SK-N-SH treated with all-trans-retinoic acid at 6 μM for 48 hours (cell line): ENCODE measurements around the gene RESP18.

Experiments used
- GLIS3 ChIP-seq: fragments of 250-450 bp; sonication (Bioruptor Pico); IDR thresholded peaks from 2 replicates; pipeline ENCODE4 v1.5.0; 2020; ENCODE audit warnings: mild to moderate bottlenecking, moderate library complexity
- ISL1 ChIP-seq: fragments of 250-450 bp; sonication (Bioruptor Pico); IDR thresholded peaks from 2 replicates; pipeline ENCODE4 v2.1.2; 2022; ENCODE audit warnings: mild to moderate bottlenecking, moderate library complexity
- TCF4 ChIP-seq: fragments of 250-450 bp; sonication (Bioruptor Pico); IDR thresholded peaks from 2 replicates; pipeline ENCODE4 v1.8.0; 2021; ENCODE audit warnings: mild to moderate bottlenecking, moderate library complexity, borderline replicate concordance
- ZFP3 ChIP-seq: fragments of 250-450 bp; sonication (Bioruptor Pico); IDR thresholded peaks from 2 replicates; pipeline ENCODE4 v1.5.0; 2020; ENCODE audit warnings: mild to moderate bottlenecking, moderate library complexity
- ZFP30 ChIP-seq: fragments of 450-650 bp; formaldehyde crosslinking; IDR thresholded peaks from 2 replicates; pipeline ENCODE4 v1.5.0; 2022; ENCODE audit warnings: mild to moderate bottlenecking, moderate library complexity
- ZNF565 ChIP-seq: fragments of 450-650 bp; formaldehyde crosslinking; conservative IDR thresholded peaks from 2 replicates; pipeline ENCODE4 v1.5.0; 2020; ENCODE audit warnings: low read depth, mild to moderate bottlenecking, moderate library complexity
- ZNF70 ChIP-seq: fragments of 450-650 bp; formaldehyde crosslinking; IDR thresholded peaks from 2 replicates; pipeline ENCODE4 v1.5.0; 2020; ENCODE audit warnings: mild to moderate bottlenecking, moderate library complexity
- ZNF8 ChIP-seq: fragments of 450-650 bp; formaldehyde crosslinking; IDR thresholded peaks from 2 replicates; pipeline ENCODE4 v1.5.0; 2020; ENCODE audit warnings: mild to moderate bottlenecking, moderate library complexity
- TF ChIP-seq, protein P1 (sequence below): fragments of 250-450 bp; sonication (Bioruptor Pico); IDR thresholded peaks from 2 replicates; pipeline ENCODE4 v1.5.1; 2021; ENCODE audit warnings: mild to moderate bottlenecking, moderate library complexity
- TF ChIP-seq, protein P2 (sequence below): fragments of 250-450 bp; sonication (Bioruptor Pico); IDR thresholded peaks from 2 replicates; pipeline ENCODE4 v1.8.0; 2020; ENCODE audit warnings: mild to moderate bottlenecking, moderate library complexity, borderline replicate concordance
- TF ChIP-seq, protein P3 (sequence below): fragments of 250-450 bp; sonication (Bioruptor Pico); IDR thresholded peaks from 2 replicates; pipeline ENCODE4 v1.5.1; 2020; ENCODE audit warnings: low read depth, mild to moderate bottlenecking, moderate library complexity
- TF ChIP-seq, protein P4 (sequence below): fragments of 250-450 bp; sonication (Bioruptor Pico); IDR thresholded peaks from 2 replicates; pipeline ENCODE4 v1.8.0; 2021; ENCODE audit warnings: low read depth, mild to moderate bottlenecking, moderate library complexity, borderline replicate concordance

DNA sequence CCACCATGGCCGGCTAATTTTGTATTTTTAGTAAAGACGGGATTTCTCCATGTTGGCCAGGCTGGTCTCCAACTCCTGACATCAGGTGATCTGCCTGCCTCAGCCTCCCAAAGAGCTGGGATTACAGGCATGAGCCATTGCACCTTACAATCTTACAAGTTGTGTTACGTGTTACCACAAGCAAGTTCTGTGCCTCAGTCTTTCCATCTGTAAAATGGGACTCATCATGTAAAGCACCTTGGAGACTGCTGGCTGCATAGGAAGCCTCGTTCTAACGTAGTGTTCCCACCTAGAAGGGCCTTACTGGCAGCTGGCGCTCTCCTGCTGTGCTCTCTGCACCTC, 43.4 kb downstream of the RESP18 start:
- TF ChIP-seq ISL1 (CRISPR knock-in tag) (no peak), ZNF70 (CRISPR knock-in tag) (no peak), ZNF565 (CRISPR knock-in tag) (no peak), GLIS3 (CRISPR knock-in tag) (no peak), ZFP30 (CRISPR knock-in tag) (no peak), ZFP3 (peak; percentile 84; the same call in 1 of the 2 replicates), TCF4 (no peak), ZNF8 (CRISPR knock-in tag) (no peak)
- TF ChIP-seq, protein P1, sequence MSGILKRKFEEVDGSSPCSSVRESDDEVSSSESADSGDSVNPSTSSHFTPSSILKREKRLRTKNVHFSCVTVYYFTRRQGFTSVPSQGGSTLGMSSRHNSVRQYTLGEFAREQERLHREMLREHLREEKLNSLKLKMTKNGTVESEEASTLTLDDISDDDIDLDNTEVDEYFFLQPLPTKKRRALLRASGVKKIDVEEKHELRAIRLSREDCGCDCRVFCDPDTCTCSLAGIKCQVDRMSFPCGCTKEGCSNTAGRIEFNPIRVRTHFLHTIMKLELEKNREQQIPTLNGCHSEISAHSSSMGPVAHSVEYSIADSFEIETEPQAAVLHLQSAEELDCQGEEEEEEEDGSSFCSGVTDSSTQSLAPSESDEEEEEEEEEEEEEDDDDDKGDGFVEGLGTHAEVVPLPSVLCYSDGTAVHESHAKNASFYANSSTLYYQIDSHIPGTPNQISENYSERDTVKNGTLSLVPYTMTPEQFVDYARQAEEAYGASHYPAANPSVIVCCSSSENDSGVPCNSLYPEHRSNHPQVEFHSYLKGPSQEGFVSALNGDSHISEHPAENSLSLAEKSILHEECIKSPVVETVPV (CRISPR knock-in tag): no peak
- TF ChIP-seq, protein P2, sequence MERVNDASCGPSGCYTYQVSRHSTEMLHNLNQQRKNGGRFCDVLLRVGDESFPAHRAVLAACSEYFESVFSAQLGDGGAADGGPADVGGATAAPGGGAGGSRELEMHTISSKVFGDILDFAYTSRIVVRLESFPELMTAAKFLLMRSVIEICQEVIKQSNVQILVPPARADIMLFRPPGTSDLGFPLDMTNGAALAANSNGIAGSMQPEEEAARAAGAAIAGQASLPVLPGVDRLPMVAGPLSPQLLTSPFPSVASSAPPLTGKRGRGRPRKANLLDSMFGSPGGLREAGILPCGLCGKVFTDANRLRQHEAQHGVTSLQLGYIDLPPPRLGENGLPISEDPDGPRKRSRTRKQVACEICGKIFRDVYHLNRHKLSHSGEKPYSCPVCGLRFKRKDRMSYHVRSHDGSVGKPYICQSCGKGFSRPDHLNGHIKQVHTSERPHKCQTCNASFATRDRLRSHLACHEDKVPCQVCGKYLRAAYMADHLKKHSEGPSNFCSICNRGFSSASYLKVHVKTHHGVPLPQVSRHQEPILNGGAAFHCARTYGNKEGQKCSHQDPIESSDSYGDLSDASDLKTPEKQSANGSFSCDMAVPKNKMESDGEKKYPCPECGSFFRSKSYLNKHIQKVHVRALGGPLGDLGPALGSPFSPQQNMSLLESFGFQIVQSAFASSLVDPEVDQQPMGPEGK (CRISPR knock-in tag): no peak
- TF ChIP-seq, protein P3, sequence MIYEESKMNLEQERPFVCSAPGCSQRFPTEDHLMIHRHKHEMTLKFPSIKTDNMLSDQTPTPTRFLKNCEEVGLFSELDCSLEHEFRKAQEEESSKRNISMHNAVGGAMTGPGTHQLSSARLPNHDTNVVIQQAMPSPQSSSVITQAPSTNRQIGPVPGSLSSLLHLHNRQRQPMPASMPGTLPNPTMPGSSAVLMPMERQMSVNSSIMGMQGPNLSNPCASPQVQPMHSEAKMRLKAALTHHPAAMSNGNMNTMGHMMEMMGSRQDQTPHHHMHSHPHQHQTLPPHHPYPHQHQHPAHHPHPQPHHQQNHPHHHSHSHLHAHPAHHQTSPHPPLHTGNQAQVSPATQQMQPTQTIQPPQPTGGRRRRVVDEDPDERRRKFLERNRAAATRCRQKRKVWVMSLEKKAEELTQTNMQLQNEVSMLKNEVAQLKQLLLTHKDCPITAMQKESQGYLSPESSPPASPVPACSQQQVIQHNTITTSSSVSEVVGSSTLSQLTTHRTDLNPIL (CRISPR knock-in tag): no peak
- TF ChIP-seq, protein P4, sequence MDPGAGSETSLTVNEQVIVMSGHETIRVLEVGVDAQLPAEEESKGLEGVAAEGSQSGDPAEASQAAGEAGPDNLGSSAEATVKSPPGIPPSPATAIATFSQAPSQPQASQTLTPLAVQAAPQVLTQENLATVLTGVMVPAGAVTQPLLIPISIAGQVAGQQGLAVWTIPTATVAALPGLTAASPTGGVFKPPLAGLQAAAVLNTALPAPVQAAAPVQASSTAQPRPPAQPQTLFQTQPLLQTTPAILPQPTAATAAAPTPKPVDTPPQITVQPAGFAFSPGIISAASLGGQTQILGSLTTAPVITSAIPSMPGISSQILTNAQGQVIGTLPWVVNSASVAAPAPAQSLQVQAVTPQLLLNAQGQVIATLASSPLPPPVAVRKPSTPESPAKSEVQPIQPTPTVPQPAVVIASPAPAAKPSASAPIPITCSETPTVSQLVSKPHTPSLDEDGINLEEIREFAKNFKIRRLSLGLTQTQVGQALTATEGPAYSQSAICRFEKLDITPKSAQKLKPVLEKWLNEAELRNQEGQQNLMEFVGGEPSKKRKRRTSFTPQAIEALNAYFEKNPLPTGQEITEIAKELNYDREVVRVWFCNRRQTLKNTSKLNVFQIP (CRISPR knock-in tag): no peak
